ENCODE data around the gene FAM170B. TPM values are rescaled to one million over a fixed set of nuclear protein-coding genes. Genes with fewer than 3 reads are reported as not detected.

FAM170B gene
- total RNA-seq, 2 donors from 2014 or later = not detected

DNA sequence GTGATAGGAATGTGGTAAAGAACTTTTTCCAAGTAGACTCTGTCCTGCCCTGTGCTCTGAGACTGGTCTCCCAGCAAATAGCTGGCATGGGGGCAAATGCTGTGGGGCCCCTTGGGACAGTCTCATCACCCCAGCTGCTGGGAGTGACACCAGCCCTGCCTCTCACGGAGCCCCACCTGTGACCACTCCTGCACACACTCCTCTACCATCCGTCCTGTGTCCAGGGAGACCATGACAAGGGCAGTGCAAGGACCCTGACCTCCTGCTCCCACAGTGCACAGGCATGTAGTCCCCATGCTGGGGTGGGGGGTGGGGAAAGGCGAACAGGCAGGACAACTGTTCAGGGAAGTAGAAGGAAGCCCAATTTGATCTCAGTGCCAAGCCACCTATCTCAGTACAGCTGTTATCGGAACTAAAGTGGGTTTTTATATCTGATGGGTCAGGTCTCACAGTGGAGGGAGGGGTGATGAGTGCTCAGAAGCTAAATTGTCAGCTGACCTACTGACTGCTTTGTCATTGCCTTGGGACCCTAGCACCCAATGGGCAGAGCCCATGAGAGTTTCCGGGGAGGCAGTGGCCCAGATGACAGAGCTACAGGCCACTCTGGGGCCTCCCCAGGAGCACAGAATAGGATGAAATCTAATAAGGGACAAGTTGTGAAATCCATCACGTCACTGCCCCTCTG is 43.0 kb downstream of the FAM170B start:
- H3K4me3 Mint-ChIP-seq = no peak overlapping the region
- H3K36me3 Mint-ChIP-seq (ENCODE audit: low read depth) = no peaks in the 10 kb centered on the region
- ATAC-seq = no peak
- peaks cover 4% of the 10 kb centered on the region for H3K9me3 ChIP-seq (ENCODE audit: control insufficient read depth, low read length, poor library complexity, severe bottlenecking)
- no peaks in the 10 kb centered on the region for H3K4me1 Mint-ChIP-seq
- H3K27me3 Mint-ChIP-seq = peaks cover 19% of the 10 kb centered on the region
- H3K27ac Mint-ChIP-seq = no peak overlapping the region
- DNase-seq = no peak

DNA sequence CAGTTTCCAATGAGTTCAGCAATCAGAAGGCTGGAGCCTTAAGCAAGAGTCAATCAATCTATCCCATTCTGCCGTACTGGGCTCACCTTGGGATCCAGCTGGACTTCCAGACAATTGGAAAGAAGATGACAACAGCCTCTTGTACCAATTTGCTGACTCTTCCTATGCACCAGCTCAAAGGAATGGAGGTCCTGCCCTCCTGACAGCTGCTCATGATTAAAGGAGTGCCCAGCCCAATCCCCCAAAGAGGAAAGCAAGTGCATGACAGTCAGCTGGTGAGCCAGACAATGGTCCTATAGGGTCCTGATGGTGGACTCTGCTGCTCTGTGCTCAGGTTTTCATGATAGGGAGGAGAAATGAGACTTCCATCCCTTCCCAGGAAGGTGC is 43.6 kb downstream of the FAM170B start:
- Mint-ChIP-seq H3K4me1 (no peaks in the 10 kb centered on the region), H3K27ac (no peak overlapping the region), H3K4me3 (no peak overlapping the region), H3K27me3 (peaks cover 19% of the 10 kb centered on the region), H3K36me3 (ENCODE audit: low read depth) (no peaks in the 10 kb centered on the region)
- no peak for ATAC-seq
- DNase-seq = no peak
- H3K9me3 ChIP-seq (ENCODE audit: control insufficient read depth, low read length, poor library complexity, severe bottlenecking) = peaks cover 4% of the 10 kb centered on the region

DNA sequence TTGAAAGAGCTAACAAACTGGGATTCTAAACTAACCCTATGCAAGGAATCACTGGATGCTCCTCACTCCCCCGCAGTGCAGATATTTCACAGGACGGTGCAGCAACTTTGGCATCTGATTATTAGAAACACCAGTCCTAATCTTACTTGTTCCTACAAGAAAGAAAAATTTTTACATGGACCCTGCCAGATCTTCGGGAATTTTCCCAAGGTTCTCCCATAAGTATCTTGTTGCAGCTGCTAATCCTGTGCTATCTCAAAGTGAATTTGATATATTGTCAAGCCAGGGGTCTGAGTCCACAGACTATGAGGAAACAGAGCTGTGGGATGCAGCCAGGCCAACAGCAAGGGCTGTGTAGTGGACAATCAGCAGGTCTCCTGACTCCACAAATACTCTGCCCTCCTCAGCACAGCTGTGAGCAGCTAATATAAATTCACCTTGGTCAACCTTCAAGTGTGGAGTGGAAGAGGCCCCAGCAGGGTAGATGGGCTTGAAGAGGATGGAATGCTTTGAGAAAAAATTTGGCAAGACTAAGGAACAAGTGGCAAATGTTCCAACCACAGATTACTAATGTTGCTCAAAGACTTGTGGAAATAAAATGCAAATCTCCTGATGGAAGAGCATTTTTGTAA is 44.1 kb downstream of the FAM170B start:
- DNase-seq (no peak), ATAC-seq (no peak)
- Mint-ChIP-seq H3K4me3 (no peak overlapping the region), H3K36me3 (ENCODE audit: low read depth) (no peaks in the 10 kb centered on the region), H3K27me3 (peaks cover 19% of the 10 kb centered on the region), H3K27ac (no peak overlapping the region), H3K4me1 (no peaks in the 10 kb centered on the region)
- H3K9me3 ChIP-seq (ENCODE audit: control insufficient read depth, low read length, poor library complexity, severe bottlenecking) = peaks cover 4% of the 10 kb centered on the region

DNA sequence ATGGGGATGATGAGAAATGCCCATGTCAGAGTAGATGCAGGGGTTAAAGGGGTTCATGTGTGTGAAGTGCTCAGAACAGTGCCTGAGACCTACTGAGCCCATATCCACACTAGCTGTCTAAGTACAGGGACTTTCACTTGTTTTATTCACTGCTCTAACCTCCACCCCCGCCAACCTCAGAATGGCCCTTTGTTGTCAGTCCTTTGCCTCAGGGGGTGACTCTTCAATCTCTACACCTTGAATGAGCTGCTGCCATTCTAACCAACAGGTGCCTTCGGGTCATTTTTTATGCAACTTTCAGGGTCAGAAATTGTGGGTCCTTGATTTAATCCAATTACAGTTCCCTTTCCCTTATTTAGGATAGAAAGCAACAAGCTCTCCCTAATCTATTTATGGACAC is 44.7 kb downstream of the FAM170B start:
- no peak for ATAC-seq
- DNase-seq = no peak
- no peaks in the 10 kb centered on the region for H3K4me1 Mint-ChIP-seq
- no peak overlapping the region for H3K27ac Mint-ChIP-seq
- H3K27me3 Mint-ChIP-seq = peaks cover 19% of the 10 kb centered on the region
- no peaks in the 10 kb centered on the region for H3K36me3 Mint-ChIP-seq (ENCODE audit: low read depth)
- H3K9me3 ChIP-seq (ENCODE audit: control insufficient read depth, low read length, poor library complexity, severe bottlenecking) = peaks cover 4% of the 10 kb centered on the region
- no peak overlapping the region for H3K4me3 Mint-ChIP-seq

DNA sequence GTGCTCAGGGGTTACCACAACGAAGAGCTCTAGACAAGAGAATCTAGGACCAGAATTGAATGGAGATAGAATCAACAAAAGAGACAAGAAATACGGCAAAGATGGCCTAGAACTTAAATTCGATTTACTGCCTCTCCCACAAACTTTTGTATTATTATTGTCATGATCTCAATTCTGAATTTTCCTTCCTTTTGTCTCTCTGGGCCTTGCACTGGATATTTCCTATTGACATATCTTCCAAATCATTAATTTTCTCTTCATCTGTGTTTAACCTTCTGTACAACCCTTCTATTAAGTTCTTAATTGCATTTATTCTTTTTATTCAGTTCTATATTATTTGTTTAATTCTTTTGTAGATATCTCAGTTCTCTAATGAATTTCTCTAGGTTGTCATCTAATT is 46.9 kb downstream of the FAM170B start:
- H3K27ac Mint-ChIP-seq = no peak overlapping the region
- no peaks in the 10 kb centered on the region for H3K36me3 Mint-ChIP-seq (ENCODE audit: low read depth)
- DNase-seq = no peak
- no peak overlapping the region for H3K4me3 Mint-ChIP-seq
- no peaks in the 10 kb centered on the region for H3K4me1 Mint-ChIP-seq
- peaks cover 9% of the 10 kb centered on the region for H3K27me3 Mint-ChIP-seq
- no peak for ATAC-seq
- H3K9me3 ChIP-seq (ENCODE audit: control insufficient read depth, low read length, poor library complexity, severe bottlenecking) = peaks cover 4% of the 10 kb centered on the region

DNA sequence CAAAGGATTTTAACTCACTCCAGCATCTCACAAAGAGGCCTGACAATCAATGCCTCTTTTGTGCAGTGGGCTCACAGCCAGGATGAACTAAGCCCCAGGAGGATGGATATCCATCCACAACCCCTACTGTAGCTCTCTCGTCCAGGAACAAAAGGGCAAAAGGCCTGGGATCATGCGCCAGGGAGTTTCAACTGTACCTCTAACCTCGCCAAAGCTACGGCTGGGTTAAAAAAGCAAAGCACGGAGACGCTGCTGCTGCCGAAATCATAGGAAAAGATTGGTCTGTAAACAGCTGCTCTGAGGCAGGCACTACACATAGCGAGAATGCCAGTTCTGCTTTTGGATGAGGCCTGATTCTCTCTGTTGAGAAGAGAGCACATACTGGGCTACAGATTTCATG is 50.6 kb downstream of the FAM170B start:
- ATAC-seq (no peak), DNase-seq (no peak)
- H3K27ac Mint-ChIP-seq = no peak overlapping the region
- H3K27me3 Mint-ChIP-seq = no peaks in the 10 kb centered on the region
- no peak overlapping the region for H3K4me3 Mint-ChIP-seq
- H3K4me1 Mint-ChIP-seq = peaks cover 2% of the 10 kb centered on the region
- no peaks in the 10 kb centered on the region for H3K36me3 Mint-ChIP-seq (ENCODE audit: low read depth)
- H3K9me3 ChIP-seq (ENCODE audit: control insufficient read depth, low read length, poor library complexity, severe bottlenecking) = peaks cover 4% of the 10 kb centered on the region

DNA sequence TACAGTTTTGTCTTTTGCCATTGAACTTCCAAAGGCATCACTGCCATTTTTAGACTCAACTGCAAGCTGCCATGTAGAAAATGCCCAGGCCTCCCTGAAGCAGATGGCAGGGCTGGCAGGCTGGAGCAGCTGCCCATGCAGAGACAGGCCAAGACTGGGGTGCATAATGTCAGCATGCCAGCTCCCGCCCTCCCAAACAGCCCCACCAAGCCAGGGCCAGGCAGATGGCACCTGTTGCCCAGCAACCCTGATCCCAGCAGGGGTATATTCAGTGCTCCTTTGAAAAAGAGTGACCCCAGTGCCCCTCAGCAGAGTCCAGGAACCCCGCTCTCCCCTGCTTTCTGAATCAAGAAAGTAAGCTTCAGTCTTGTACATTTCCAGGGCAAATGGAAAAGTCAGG is 51.1 kb downstream of the FAM170B start:
- H3K9me3 ChIP-seq (ENCODE audit: control insufficient read depth, low read length, poor library complexity, severe bottlenecking) = peaks cover 4% of the 10 kb centered on the region
- Mint-ChIP-seq H3K27me3 (no peaks in the 10 kb centered on the region), H3K4me3 (no peak overlapping the region), H3K4me1 (peaks cover 2% of the 10 kb centered on the region), H3K27ac (no peak overlapping the region), H3K36me3 (ENCODE audit: low read depth) (no peaks in the 10 kb centered on the region)
- DNase-seq (no peak), ATAC-seq (no peak)

DNA sequence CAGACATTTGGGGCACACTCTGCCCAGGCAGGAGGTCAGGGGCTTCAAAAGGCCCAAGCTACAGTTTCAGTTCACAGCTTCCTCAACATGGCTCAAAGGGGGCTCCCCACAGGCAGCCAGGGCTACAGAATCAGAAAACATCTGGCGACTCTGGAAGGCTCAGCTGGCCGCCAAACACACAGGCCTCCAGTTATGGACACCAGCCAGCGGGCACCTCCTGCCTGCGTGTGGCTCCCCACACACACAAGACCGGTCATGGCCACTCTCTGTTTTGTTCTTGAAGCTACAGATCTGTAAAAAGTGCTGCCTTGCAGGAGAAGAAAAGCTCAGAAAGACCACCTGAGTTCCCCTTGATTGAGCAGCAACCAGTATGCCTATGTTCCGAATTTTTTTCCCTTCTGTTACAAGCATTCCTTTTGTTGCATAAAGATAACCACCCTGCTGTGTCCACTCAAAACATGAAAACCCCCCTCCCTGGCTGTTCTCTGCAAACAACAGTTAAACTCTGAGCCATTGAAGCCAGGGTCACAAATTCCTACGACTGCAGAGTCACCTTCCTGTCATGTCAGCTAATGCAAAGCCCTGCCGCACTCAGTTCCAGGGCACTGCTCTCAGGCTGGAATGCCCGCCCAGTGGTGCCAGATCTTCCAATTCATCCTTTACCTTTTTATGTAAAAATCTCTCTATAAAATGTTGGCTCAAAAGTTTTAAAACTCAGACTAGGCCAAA is 52.1 kb downstream of the FAM170B start:
- H3K4me3 Mint-ChIP-seq = no peak overlapping the region
- ATAC-seq (no peak), DNase-seq (no peak)

More for the DNA sequence above, 52.1 kb downstream of the FAM170B start:
- H3K36me3 Mint-ChIP-seq (ENCODE audit: low read depth) = peaks cover 2% of the 10 kb centered on the region
- H3K9me3 ChIP-seq (ENCODE audit: control insufficient read depth, low read length, poor library complexity, severe bottlenecking) = peaks cover 2% of the 10 kb centered on the region
- no peak overlapping the region for H3K27ac Mint-ChIP-seq
- peaks cover 2% of the 10 kb centered on the region for H3K4me1 Mint-ChIP-seq
- H3K27me3 Mint-ChIP-seq = peaks cover 8% of the 10 kb centered on the region

Other genes with a start within 250 kb of the FAM170B start
- not detected for gene LRRC18, start 194.2 kb downstream of the FAM170B start, total RNA-seq
- gene VSTM4, start 18.5 kb downstream of the FAM170B start, total RNA-seq = not detected
- gene TMEM273, start 54.4 kb upstream of the FAM170B start, total RNA-seq = 10 to 100 TPM; 11.3 to 39.6 TPM
- gene C10orf71, start 165.1 kb upstream of the FAM170B start, total RNA-seq = not detected